Limb (tissue), 2 donors: ENCODE results near the gene RCC1.
"Not testable (repeated sequence)": the region's sequence is repeated elsewhere in the genome, so short reads cannot be mapped to it uniquely, and the experiment has no call there.

Experiments used
- DNase-seq, 2 donors: peaks; one replicate each; pipeline ENCODE4 v3.0.0-alpha.2; 2016; ENCODE audit errors: extremely low spot score in 2 of 2

The RCC1 gene

DNA sequence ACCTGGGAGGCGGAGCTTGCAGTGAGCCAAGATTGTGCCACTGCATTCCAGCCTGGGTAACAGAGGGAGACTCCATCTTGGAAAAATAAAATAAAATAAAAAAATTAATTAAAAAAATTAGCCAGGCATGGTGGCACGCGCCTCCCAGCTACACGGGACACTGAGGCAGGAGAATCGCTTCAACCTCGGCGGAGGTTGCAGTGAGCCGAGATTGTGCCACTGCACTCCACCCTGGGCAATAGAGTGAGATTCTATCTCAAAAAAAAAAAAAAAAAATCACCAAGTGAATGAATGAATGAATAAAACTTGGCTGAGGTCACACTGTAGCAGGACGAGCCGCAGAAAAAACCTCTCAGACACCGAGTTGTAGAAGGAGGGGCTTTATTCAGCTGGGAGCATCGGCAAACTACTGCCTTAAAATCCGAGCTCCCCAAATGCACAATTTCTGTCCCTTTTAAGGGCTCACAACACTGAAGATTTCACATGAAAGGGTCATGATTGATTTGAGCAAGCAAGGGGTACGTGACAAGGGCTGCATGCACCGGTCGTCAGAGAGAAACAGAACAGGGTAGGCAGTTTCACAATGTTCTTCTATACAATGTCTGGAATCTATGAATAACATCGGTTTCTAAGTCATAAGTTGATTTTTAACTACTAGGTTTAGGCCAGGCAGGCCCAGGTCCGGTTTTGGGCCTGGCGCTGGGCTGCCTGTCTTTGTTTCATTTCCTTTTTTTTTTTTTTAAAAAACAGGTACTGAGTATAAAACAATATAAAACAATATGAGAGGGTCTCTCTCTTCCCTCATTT is 80.9 kb downstream of the RCC1 start:
- DNase-seq, result not testable (repeated sequence)
